IMR-90 (cell line): ENCODE measurements around the gene CERS6.

Experiments
- BHLHE40 ChIP-seq: fragments of 150-350 bp; IDR thresholded peaks from 2 replicates; pipeline ENCODE4 v1.6.1; 2016; ENCODE audit warnings: mild to moderate bottlenecking, low read depth, low read length
- CEBPB ChIP-seq: IDR thresholded peaks from 2 replicates; pipeline ENCODE4 v1.6.1; 2012; ENCODE audit warnings: low read depth, low read length, improper control_type of control experiment
- CTCF ChIP-seq: conservative IDR thresholded peaks from 2 replicates; pipeline ENCODE4 v1.5.1; 2012; ENCODE audit warnings: mild to moderate bottlenecking, low read depth, low read length, improper control_type of control experiment
- MAFK ChIP-seq: IDR thresholded peaks from 2 replicates; pipeline ENCODE4 v1.6.1; 2012; ENCODE audit warnings: low read depth, low read length, improper control_type of control experiment
- MAZ ChIP-seq: IDR thresholded peaks from 2 replicates; pipeline ENCODE4 v1.6.1; 2012; ENCODE audit warnings: low read depth, mild to moderate bottlenecking, low read length, improper control_type of control experiment, moderate library complexity, borderline replicate concordance
- MXI1 ChIP-seq: IDR thresholded peaks from 2 replicates; pipeline ENCODE4 v1.6.1; 2012; ENCODE audit warnings: low read depth, mild to moderate bottlenecking, low read length, moderate library complexity, borderline replicate concordance
- POLR2A ChIP-seq: IDR thresholded peaks from 2 replicates; pipeline ENCODE4 v1.6.1; 2012; ENCODE audit warnings: mild to moderate bottlenecking, low read depth, low read length
- RAD21 ChIP-seq: IDR thresholded peaks from 2 replicates; pipeline ENCODE4 v1.6.1; 2012; ENCODE audit warnings: low read length, improper control_type of control experiment
- RFX5 ChIP-seq: IDR thresholded peaks from 2 replicates; pipeline ENCODE4 v1.8.0; 2012; ENCODE audit warnings: low read depth, mild to moderate bottlenecking, low read length, moderate library complexity
- SMC3 ChIP-seq: fragments of 150-350 bp; IDR thresholded peaks from 2 replicates; pipeline ENCODE4 v1.6.1; 2016; ENCODE audit warnings: low read depth, mild to moderate bottlenecking, antibody characterized with exemption, low read length, moderate library complexity
- USF2 ChIP-seq: fragments of 150-350 bp; IDR thresholded peaks from 2 replicates; pipeline ENCODE4 v1.6.1; 2017; ENCODE audit warnings: mild to moderate bottlenecking, antibody characterized with exemption, low read length, low read depth
- TF ChIP-seq, protein P1 (sequence below): fragments of 150-350 bp; IDR thresholded peaks from 2 replicates; pipeline ENCODE4 v1.6.1; 2016; ENCODE audit warnings: low read depth, mild to moderate bottlenecking, low read length, moderate library complexity, borderline replicate concordance

- no peak for TF ChIP-seq CTCF
- TF ChIP-seq, protein P1, sequence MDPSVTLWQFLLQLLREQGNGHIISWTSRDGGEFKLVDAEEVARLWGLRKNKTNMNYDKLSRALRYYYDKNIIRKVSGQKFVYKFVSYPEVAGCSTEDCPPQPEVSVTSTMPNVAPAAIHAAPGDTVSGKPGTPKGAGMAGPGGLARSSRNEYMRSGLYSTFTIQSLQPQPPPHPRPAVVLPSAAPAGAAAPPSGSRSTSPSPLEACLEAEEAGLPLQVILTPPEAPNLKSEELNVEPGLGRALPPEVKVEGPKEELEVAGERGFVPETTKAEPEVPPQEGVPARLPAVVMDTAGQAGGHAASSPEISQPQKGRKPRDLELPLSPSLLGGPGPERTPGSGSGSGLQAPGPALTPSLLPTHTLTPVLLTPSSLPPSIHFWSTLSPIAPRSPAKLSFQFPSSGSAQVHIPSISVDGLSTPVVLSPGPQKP: no peak
- TF ChIP-seq POLR2A: no peak
- TF ChIP-seq USF2: no peak
- TF ChIP-seq SMC3: no peak
- no peak for TF ChIP-seq MXI1
- no peak for TF ChIP-seq RFX5
- TF ChIP-seq CEBPB: no peak
- no peak for TF ChIP-seq BHLHE40
- TF ChIP-seq RAD21: no peak
- TF ChIP-seq MAZ: no peak
- TF ChIP-seq MAFK: no peak
Measured at GRCh38 chr2:168626647-168627046, 170.6 kb downstream of the CERS6 start.
